HCT116 (cell line): ENCODE data around the gene WDR64.

ENCODE experiments used
- EZH2phosphoT487 ChIP-seq: fragments of 200-600 bp; IDR thresholded peaks from 2 replicates; pipeline ENCODE4 v1.6.1; 2018; ENCODE audit warnings: antibody characterized with exemption, borderline replicate concordance
- JUND ChIP-seq: IDR thresholded peaks from 2 replicates; pipeline ENCODE4 v1.6.1; 2012
- POLR2A ChIP-seq: IDR thresholded peaks from 2 replicates; pipeline ENCODE4 v1.7.0; 2011; ENCODE audit warnings: borderline replicate concordance; ENCODE audit not compliant: insufficient read depth, insufficient read length; ENCODE audit errors: extremely low read depth
- POLR2AphosphoS5 ChIP-seq: IDR thresholded peaks from 2 replicates; pipeline ENCODE4 v1.6.1; 2011; ENCODE audit warnings: mild to moderate bottlenecking, low read depth, low read length, moderate library complexity
- RAD21 ChIP-seq: IDR thresholded peaks from 2 replicates; pipeline ENCODE4 v1.6.1; 2012; ENCODE audit warnings: low read depth, mild to moderate bottlenecking
- SIN3A ChIP-seq: IDR thresholded peaks from 2 replicates; pipeline ENCODE4 v1.6.1; 2012; ENCODE audit warnings: low read depth
- YY1 ChIP-seq: IDR thresholded peaks from 2 replicates; pipeline ENCODE4 v1.6.1; 2011; ENCODE audit warnings: low read length, low read depth, moderate library complexity, mild to moderate bottlenecking; ENCODE audit not compliant: insufficient replicate concordance; ENCODE audit errors: extremely low read depth
- ZNF274 ChIP-seq: fragments of 200-500 bp; sonication (Bioruptor generic); IDR thresholded peaks from 2 replicates; pipeline ENCODE4 v1.6.1; 2014; ENCODE audit warnings: mild to moderate bottlenecking, low read depth, low read length, inconsistent platforms
- TF ChIP-seq, protein P1 (sequence below), 3 experiments: fragments of 200-600 bp in 1 of 3; sonication (generic) in 1 of 3; IDR thresholded peaks in 2 of 3; conservative IDR thresholded peaks in 1 of 3; 2 replicates each; pipeline ENCODE4 v1.5.1; 2012 to 2017; ENCODE audit warnings: low read depth in 2 of 3, low read length in 2 of 3, antibody characterized with exemption in 1 of 3, borderline replicate concordance in 1 of 3, control low read depth in 1 of 3, mild to moderate bottlenecking in 1 of 3, mixed read lengths in 1 of 3, mixed run types in 1 of 3, moderate library complexity in 1 of 3; ENCODE audit not compliant: insufficient read depth in 1 of 3
- TF ChIP-seq, protein P2 (sequence below): IDR thresholded peaks from 2 replicates; pipeline ENCODE4 v1.6.1; 2011; ENCODE audit warnings: mild to moderate bottlenecking, low read length, moderate library complexity; ENCODE audit not compliant: insufficient replicate concordance; ENCODE audit errors: extremely low read depth

DNA sequence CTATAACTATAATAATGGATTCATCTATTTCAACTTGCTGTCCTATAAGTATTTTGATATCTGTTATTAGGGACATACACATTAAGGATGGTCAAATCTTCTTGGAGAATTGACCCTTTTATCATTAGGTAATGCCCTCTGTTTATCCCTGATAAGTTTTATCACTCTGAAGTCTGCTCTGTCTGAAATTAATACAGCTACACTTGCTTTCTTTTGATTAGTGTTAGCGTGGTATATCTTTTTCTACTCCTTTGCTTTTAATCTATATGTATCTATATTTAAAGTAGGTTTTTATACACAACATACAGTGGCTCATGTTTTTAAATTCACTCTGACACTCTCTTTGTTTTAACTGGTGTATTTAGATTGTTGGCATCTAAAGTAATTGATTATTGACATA is 126.0 kb downstream of the WDR64 start:
- no peak for TF ChIP-seq EZH2phosphoT487
- TF ChIP-seq, protein P1, sequence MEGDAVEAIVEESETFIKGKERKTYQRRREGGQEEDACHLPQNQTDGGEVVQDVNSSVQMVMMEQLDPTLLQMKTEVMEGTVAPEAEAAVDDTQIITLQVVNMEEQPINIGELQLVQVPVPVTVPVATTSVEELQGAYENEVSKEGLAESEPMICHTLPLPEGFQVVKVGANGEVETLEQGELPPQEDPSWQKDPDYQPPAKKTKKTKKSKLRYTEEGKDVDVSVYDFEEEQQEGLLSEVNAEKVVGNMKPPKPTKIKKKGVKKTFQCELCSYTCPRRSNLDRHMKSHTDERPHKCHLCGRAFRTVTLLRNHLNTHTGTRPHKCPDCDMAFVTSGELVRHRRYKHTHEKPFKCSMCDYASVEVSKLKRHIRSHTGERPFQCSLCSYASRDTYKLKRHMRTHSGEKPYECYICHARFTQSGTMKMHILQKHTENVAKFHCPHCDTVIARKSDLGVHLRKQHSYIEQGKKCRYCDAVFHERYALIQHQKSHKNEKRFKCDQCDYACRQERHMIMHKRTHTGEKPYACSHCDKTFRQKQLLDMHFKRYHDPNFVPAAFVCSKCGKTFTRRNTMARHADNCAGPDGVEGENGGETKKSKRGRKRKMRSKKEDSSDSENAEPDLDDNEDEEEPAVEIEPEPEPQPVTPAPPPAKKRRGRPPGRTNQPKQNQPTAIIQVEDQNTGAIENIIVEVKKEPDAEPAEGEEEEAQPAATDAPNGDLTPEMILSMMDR (IDR thresholded peaks at IDR 0.05 in 2 of 3, conservative IDR thresholded peaks at IDR 0.05 in 1 of 3; ENCODE audit: borderline replicate concordance in 1 of 3, insufficient read depth in 1 of 3, low read depth in 2 of 3, low read length in 2 of 3), result no peak
- TF ChIP-seq POLR2AphosphoS5, result no peak
- TF ChIP-seq ZNF274, result no peak
- TF ChIP-seq RAD21, result no peak
- TF ChIP-seq SIN3A, result no peak
- TF ChIP-seq, protein P2, sequence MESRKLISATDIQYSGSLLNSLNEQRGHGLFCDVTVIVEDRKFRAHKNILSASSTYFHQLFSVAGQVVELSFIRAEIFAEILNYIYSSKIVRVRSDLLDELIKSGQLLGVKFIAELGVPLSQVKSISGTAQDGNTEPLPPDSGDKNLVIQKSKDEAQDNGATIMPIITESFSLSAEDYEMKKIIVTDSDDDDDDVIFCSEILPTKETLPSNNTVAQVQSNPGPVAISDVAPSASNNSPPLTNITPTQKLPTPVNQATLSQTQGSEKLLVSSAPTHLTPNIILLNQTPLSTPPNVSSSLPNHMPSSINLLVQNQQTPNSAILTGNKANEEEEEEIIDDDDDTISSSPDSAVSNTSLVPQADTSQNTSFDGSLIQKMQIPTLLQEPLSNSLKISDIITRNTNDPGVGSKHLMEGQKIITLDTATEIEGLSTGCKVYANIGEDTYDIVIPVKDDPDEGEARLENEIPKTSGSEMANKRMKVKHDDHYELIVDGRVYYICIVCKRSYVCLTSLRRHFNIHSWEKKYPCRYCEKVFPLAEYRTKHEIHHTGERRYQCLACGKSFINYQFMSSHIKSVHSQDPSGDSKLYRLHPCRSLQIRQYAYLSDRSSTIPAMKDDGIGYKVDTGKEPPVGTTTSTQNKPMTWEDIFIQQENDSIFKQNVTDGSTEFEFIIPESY, result no peak
- TF ChIP-seq JUND, result no peak
- TF ChIP-seq POLR2A, result no peak
- no peak for TF ChIP-seq YY1
